ENCODE measurements around the gene MYO5B.

MYO5B gene

DNA sequence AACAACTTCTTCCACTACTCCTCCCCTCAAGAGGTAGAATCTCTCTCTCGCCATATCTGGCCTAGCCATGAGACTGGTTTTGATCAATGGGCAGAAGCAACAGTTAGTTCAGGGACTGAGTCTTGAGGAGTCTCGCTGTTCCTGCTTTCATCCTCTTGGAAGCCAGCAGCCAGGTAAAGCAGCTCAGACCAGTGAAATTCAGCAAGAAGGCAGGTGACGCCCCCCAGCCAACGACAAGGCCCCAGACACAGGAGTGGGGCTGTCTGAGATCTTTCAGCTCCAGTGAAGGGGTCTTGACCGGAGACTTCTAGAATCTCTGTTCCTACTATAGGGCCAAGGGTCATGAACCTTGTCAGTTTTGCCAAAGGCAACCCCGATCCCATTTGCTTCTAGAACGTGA is 341.9 kb downstream of the MYO5B start:
- H3K9ac ChIP-seq = no peak overlapping the region
- H3K4me3 ChIP-seq (IDR thresholded peaks at IDR 0.05; ENCODE audit: insufficient read depth, low read depth, low read length) = no peak overlapping the region
- H3K4me1 ChIP-seq (ENCODE audit: low read depth, poor library complexity, severe bottlenecking) = no peaks in the 10 kb centered on the region
- no peaks in the 10 kb centered on the region for H3K36me3 ChIP-seq (ENCODE audit: insufficient read depth)
- no peaks in the 10 kb centered on the region for H3K79me2 ChIP-seq (ENCODE audit: insufficient read depth, low read depth)
- no peak overlapping the region for H2AFZ ChIP-seq (ENCODE audit: low read depth)
- no peak overlapping the region for H3K4me2 ChIP-seq
- H3K27ac ChIP-seq = no peak overlapping the region
- H4K20me1 ChIP-seq (ENCODE audit: insufficient read depth) = no peaks in the 10 kb centered on the region
- TF ChIP-seq, protein P1, sequence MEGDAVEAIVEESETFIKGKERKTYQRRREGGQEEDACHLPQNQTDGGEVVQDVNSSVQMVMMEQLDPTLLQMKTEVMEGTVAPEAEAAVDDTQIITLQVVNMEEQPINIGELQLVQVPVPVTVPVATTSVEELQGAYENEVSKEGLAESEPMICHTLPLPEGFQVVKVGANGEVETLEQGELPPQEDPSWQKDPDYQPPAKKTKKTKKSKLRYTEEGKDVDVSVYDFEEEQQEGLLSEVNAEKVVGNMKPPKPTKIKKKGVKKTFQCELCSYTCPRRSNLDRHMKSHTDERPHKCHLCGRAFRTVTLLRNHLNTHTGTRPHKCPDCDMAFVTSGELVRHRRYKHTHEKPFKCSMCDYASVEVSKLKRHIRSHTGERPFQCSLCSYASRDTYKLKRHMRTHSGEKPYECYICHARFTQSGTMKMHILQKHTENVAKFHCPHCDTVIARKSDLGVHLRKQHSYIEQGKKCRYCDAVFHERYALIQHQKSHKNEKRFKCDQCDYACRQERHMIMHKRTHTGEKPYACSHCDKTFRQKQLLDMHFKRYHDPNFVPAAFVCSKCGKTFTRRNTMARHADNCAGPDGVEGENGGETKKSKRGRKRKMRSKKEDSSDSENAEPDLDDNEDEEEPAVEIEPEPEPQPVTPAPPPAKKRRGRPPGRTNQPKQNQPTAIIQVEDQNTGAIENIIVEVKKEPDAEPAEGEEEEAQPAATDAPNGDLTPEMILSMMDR (conservative IDR thresholded peaks at IDR 0.05; ENCODE audit: low read depth, low read length) = no peak
- H3K27me3 ChIP-seq (ENCODE audit: insufficient read depth, low read depth) = no peaks in the 10 kb centered on the region

DNA sequence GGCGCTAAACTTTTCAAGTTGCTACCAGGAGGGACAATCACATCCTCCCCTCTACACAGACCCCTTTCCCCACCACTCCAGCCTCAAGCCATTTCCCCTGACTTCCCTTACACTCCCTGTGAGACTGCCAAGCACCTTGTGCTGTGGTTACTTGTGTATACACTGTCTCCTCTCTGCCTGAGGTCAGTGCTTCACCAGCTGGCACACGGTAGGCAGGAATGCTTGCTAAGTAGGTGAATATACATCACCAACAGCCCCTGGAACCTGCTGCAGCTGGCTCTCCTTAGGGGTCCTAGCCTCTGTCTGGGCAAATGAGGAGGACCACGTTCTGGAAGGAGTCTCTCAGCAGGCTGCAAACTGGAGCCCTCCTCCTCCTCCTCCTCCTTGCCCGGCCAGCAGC is 343.3 kb downstream of the MYO5B start:
- H3K9ac ChIP-seq = no peak overlapping the region
- H3K79me2 ChIP-seq (ENCODE audit: insufficient read depth, low read depth) = no peaks in the 10 kb centered on the region
- TF ChIP-seq, protein P1 (conservative IDR thresholded peaks at IDR 0.05; ENCODE audit: low read depth, low read length) = no peak
- H3K4me1 ChIP-seq (ENCODE audit: low read depth, poor library complexity, severe bottlenecking) = no peaks in the 10 kb centered on the region
- H3K4me2 ChIP-seq = no peak overlapping the region
- H3K4me3 ChIP-seq (IDR thresholded peaks at IDR 0.05; ENCODE audit: insufficient read depth, low read depth, low read length) = no peak overlapping the region
- no peak overlapping the region for H3K27ac ChIP-seq
- no peaks in the 10 kb centered on the region for H4K20me1 ChIP-seq (ENCODE audit: insufficient read depth)
- H3K36me3 ChIP-seq (ENCODE audit: insufficient read depth) = no peaks in the 10 kb centered on the region
- no peaks in the 10 kb centered on the region for H3K27me3 ChIP-seq (ENCODE audit: insufficient read depth, low read depth)
- H2AFZ ChIP-seq (ENCODE audit: low read depth) = no peak overlapping the region

DNA sequence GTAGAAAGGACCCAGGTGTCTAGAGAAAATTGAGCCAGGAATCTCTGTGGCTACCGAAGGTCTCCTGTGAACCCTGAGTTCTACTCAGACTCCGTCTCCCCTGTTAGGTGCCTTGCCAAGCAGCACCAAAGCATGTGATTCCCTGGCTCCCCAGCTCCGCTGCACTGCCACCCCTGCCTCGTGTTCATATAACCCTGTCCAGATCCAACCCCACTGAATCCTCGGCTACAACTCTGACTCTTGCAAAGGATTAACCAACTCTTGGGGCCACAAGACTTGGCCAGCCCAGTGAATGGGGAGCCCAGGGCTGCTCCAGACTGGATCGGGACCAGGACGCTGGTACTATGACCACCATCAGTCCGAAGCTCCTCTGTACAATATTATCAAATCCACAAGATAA is 344.3 kb downstream of the MYO5B start:
- Histone ChIP-seq H3K27ac (no peak overlapping the region), H3K27me3 (ENCODE audit: insufficient read depth, low read depth) (no peaks in the 10 kb centered on the region), H4K20me1 (ENCODE audit: insufficient read depth) (no peaks in the 10 kb centered on the region), H3K9ac (no peak overlapping the region), H3K79me2 (ENCODE audit: insufficient read depth, low read depth) (no peaks in the 10 kb centered on the region), H2AFZ (ENCODE audit: low read depth) (no peak overlapping the region), H3K4me1 (ENCODE audit: low read depth, poor library complexity, severe bottlenecking) (no peaks in the 10 kb centered on the region), H3K36me3 (ENCODE audit: insufficient read depth) (no peaks in the 10 kb centered on the region), H3K4me2 (no peak overlapping the region), H3K4me3 (IDR thresholded peaks at IDR 0.05; ENCODE audit: insufficient read depth, low read depth, low read length) (no peak overlapping the region)
- TF ChIP-seq, protein P1 (conservative IDR thresholded peaks at IDR 0.05; ENCODE audit: low read depth, low read length) = no peak

DNA sequence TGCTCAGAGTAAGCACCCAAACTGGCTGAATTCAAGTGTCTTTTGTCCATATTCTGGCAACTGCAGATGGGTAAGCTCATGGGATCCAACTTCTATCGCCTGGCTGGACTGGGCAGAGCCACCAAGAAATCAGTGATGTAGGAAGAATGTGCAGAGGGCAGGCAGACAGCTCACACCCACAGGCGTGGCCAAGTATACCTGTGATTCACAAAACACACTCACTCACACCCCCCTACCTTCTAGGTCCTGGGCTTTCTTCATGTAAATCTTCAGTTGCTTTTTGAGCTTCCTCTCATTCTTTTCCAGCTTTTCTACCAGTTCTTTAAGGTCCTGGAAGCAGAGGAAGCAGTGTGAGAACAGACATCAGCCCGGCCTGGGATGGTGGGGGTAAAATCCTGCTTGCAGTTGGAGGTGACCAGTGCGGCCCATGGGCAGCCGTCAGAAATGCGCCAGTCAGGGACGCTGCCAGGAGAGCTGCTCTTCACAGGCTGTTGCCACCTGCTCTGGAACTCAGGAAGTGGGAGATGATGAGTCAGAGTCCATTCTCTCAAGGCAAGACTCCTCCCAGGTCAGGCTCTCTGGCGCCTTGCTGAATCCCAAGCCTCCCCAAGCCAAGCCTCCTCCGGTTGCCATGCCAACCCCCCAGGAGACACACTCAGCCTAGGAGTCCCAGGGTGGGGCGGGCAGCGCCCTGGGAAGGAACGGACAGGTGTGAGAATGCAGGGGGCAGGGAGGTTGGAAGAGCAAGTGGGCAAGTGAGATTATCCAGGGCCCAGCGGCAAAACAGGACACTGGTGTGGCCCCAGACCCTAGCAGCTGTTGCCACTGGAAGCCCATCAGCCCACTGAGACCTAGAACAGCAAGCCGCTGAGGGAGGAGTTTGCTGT is 345.4 kb downstream of the MYO5B start:
- no peaks in the 10 kb centered on the region for H3K79me2 ChIP-seq (ENCODE audit: insufficient read depth, low read depth)
- TF ChIP-seq, protein P1 (conservative IDR thresholded peaks at IDR 0.05; ENCODE audit: low read depth, low read length) = no peak
- no peak overlapping the region for H3K27ac ChIP-seq
- no peak overlapping the region for H3K9ac ChIP-seq
- no peaks in the 10 kb centered on the region for H3K36me3 ChIP-seq (ENCODE audit: insufficient read depth)
- H3K4me3 ChIP-seq (IDR thresholded peaks at IDR 0.05; ENCODE audit: insufficient read depth, low read depth, low read length) = no peak overlapping the region
- no peak overlapping the region for H2AFZ ChIP-seq (ENCODE audit: low read depth)
- H4K20me1 ChIP-seq (ENCODE audit: insufficient read depth) = no peaks in the 10 kb centered on the region
- no peaks in the 10 kb centered on the region for H3K4me1 ChIP-seq (ENCODE audit: low read depth, poor library complexity, severe bottlenecking)
- H3K27me3 ChIP-seq (ENCODE audit: insufficient read depth, low read depth) = no peaks in the 10 kb centered on the region
- no peak overlapping the region for H3K4me2 ChIP-seq
